Activated CD4-positive, alpha-beta memory T cell treated with anti-CD3 and anti-CD28 coated beads, Interleukin-2, amount 10 ng/mL, durations not matched to agents 7 days and 5 days (primary cell): ENCODE measurements around the gene BGLAP. TPM values are rescaled to one million over a fixed set of nuclear protein-coding genes. Genes with fewer than 3 reads are reported as not detected.
A peak's percentile ranks its signal among the peaks of the same experiment; 100 is the strongest.

Experiments used
- CTCF ChIA-PET: fragments of 350-600 bp; sonication (Branson Sonifier 250); formaldehyde crosslinking; loops from one replicate; lab custom pipeline; 2021; ENCODE audit warnings: antibody characterized with exemption, inconsistent platforms; lab: Charles Lee
- POLR2A ChIA-PET: fragments of 350-600 bp; sonication (Branson Sonifier 250); formaldehyde crosslinking; loops from one replicate; lab custom pipeline; 2021; ENCODE audit warnings: antibody characterized with exemption; lab: Charles Lee
- DNase-seq: peaks from one replicate; pipeline ENCODE4 v3.0.0-alpha.2; 2020
- H3K27ac Mint-ChIP-seq: one replicate; pipeline ENCODE4 v1.8.0; 2021; ENCODE audit warnings: mild to moderate bottlenecking, mixed read lengths
- H3K27me3 Mint-ChIP-seq: one replicate; pipeline ENCODE4 v1.8.0; 2021; ENCODE audit warnings: mixed read lengths
- H3K36me3 Mint-ChIP-seq: one replicate; pipeline ENCODE4 v1.8.0; 2021; ENCODE audit warnings: low read depth, mixed read lengths
- H3K4me1 Mint-ChIP-seq: one replicate; pipeline ENCODE4 v1.8.0; 2021; ENCODE audit warnings: mixed read lengths
- H3K4me3 Mint-ChIP-seq: one replicate; pipeline ENCODE4 v1.8.0; 2021; ENCODE audit warnings: mild to moderate bottlenecking, mixed read lengths
- H3K9me3 Mint-ChIP-seq: one replicate; pipeline ENCODE4 v1.8.0; 2021; ENCODE audit warnings: mixed read lengths
- total RNA-seq, 2 experiments: library from RNA; stranded (reverse); gene quantifications; one replicate each; pipeline ENCODE4 v1.2.3, GENCODE V29; 2021

BGLAP gene
- total RNA-seq = 1 to 10 TPM; 1.5 to 2.7 TPM

GRCh38 chr1:156241926-156242325, at the start of gene BGLAP:
TSS of gene BGLAP (plus strand) at chr1:156242184. CDS start at chr1:156242232, 48 bp downstream.
- ChIA-PET POLR2A (interaction anchor here (2.4 kb wide), 1 partner anchor 9 kb away, joined by 10 read pairs; no protein-coding TSS in a partner anchor), CTCF (interaction anchor here (1.3 kb wide), 1 partner anchor 9 kb away, joined by 3 read pairs; no protein-coding TSS in a partner anchor)
- Mint-ChIP-seq H3K36me3 (peaks cover 23% of the 10 kb centered on the region), H3K27me3 (no peaks in the 10 kb centered on the region), H3K9me3 (no peaks in the 10 kb centered on the region), H3K4me3 (no peak within 1 kb of the TSS), H3K27ac (no peak within 1 kb of the TSS), H3K4me1 (peaks cover 27% of the 10 kb centered on the region)
- DNase-seq = no peak

GRCh38 chr1:156193208-156193487, 48.8 kb upstream of the BGLAP start:
- H3K27ac Mint-ChIP-seq = peak overlapping the region; percentile 73
- peak overlapping the region; percentile 85 for H3K4me3 Mint-ChIP-seq
- H3K4me1 Mint-ChIP-seq = peaks cover 53% of the 10 kb centered on the region
- H3K36me3 Mint-ChIP-seq = peaks cover 27% of the 10 kb centered on the region
- POLR2A ChIA-PET = interaction anchor here (0.8 to 9.3 kb wide), 18 partner anchors 9 to 336 kb away, joined by 3 to 156 read pairs (median 4); partner anchors contain the start of genes CCT3, GON4L, PMF1 and SEMA4A
- CTCF ChIA-PET = interaction anchor here (0.7 to 2.9 kb wide), 5 partner anchors 20 to 227 kb away, joined by 3 to 32 read pairs (median 3); partner anchors contain the start of gene PMF1
- no peaks in the 10 kb centered on the region for H3K9me3 Mint-ChIP-seq
- DNase-seq = no peak
- H3K27me3 Mint-ChIP-seq = no peaks in the 10 kb centered on the region

GRCh38 chr1:156193488-156194299, 48.3 kb upstream of the BGLAP start, which contains the start of gene SLC25A44:
TSS of gene SLC25A44 (plus strand) at chr1:156194104. CDS start at chr1:156199848, 5,744 bp downstream.
- Mint-ChIP-seq H3K36me3 (peaks cover 30% of the 10 kb centered on the region), H3K4me1 (peaks cover 59% of the 10 kb centered on the region), H3K27ac (peak within 1 kb of the TSS; percentile 73), H3K4me3 (peak within 1 kb of the TSS; percentile 85), H3K27me3 (no peaks in the 10 kb centered on the region), H3K9me3 (no peaks in the 10 kb centered on the region)
- peak; percentile 98 for DNase-seq
- POLR2A ChIA-PET = interaction anchor here (0.6 to 9.3 kb wide), 23 partner anchors 8 to 336 kb away, joined by 3 to 156 read pairs (median 4); partner anchors contain the start of genes CCT3, GON4L, PMF1 and SEMA4A
- CTCF ChIA-PET = interaction anchor here (0.6 to 2.9 kb wide), 9 partner anchors 10 to 751 kb away, joined by 3 to 32 read pairs (median 4); partner anchors contain the start of gene PMF1

- Mint-ChIP-seq H3K27ac (peak overlapping the region; percentile 73), H3K36me3 (peaks cover 36% of the 10 kb centered on the region), H3K27me3 (no peaks in the 10 kb centered on the region), H3K4me1 (peaks cover 65% of the 10 kb centered on the region), H3K4me3 (peak overlapping the region; percentile 85), H3K9me3 (no peaks in the 10 kb centered on the region)
- DNase-seq = no peak
- CTCF ChIA-PET = interaction anchor here (1.2 to 2.9 kb wide), 4 partner anchors 9 to 48 kb away, joined by 4 to 32 read pairs (median 8); partner anchors contain the start of gene PMF1
- POLR2A ChIA-PET = interaction anchor here (1.0 to 9.3 kb wide), 13 partner anchors 9 to 164 kb away, joined by 3 to 156 read pairs (median 8); partner anchors contain the start of genes CCT3, PMF1, SEMA4A and SMG5
Measured at GRCh38 chr1:156194300-156194652, 47.7 kb upstream of the BGLAP start.

GRCh38 chr1:156195853-156196252, 46.1 kb upstream of the BGLAP start:
- Mint-ChIP-seq H3K4me1 (peaks cover 78% of the 10 kb centered on the region), H3K36me3 (peaks cover 49% of the 10 kb centered on the region)

GRCh38 chr1:156196445-156196844, 45.5 kb upstream of the BGLAP start:
- no peaks in the 10 kb centered on the region for H3K9me3 Mint-ChIP-seq
- H3K4me3 Mint-ChIP-seq = no peak overlapping the region
- POLR2A ChIA-PET = interaction anchor here (1.4 to 9.3 kb wide), 2 partner anchors 16 to 26 kb away, joined by 3 to 156 read pairs; partner anchors contain the start of gene PMF1
- peaks cover 78% of the 10 kb centered on the region for H3K4me1 Mint-ChIP-seq
- CTCF ChIA-PET = interaction anchor here (0.6 to 5.1 kb wide), 3 partner anchors 9 to 45 kb away, joined by 4 to 41 read pairs (median 5); no protein-coding TSS in a partner anchor
- H3K36me3 Mint-ChIP-seq = peaks cover 49% of the 10 kb centered on the region
- H3K27ac Mint-ChIP-seq = no peak overlapping the region
- DNase-seq = no peak
- no peaks in the 10 kb centered on the region for H3K27me3 Mint-ChIP-seq

More at GRCh38 chr1:156195853-156196252, 46.1 kb upstream of the BGLAP start:
- no peaks in the 10 kb centered on the region for H3K9me3 Mint-ChIP-seq
- no peak for DNase-seq
- ChIA-PET CTCF (interaction anchor here (5.1 kb wide), 1 partner anchor 29 kb away, joined by 41 read pairs; no protein-coding TSS in a partner anchor), POLR2A (interaction anchor here (1.4 to 9.3 kb wide), 3 partner anchors 16 to 27 kb away, joined by 3 to 156 read pairs (median 15); partner anchors contain the start of gene PMF1)
- no peaks in the 10 kb centered on the region for H3K27me3 Mint-ChIP-seq
- no peak overlapping the region for H3K27ac Mint-ChIP-seq
- peak overlapping the region; percentile 85 for H3K4me3 Mint-ChIP-seq

GRCh38 chr1:156198831-156199349, 43.1 kb upstream of the BGLAP start:
- H3K36me3 Mint-ChIP-seq = peaks cover 48% of the 10 kb centered on the region

GRCh38 chr1:156200044-156200443, 41.9 kb upstream of the BGLAP start:
- no peak for DNase-seq
- peak overlapping the region; percentile 45 for H3K27ac Mint-ChIP-seq
- H3K27me3 Mint-ChIP-seq = no peaks in the 10 kb centered on the region
- ChIA-PET CTCF (interaction anchor here (5.1 kb wide), 1 partner anchor 25 kb away, joined by 41 read pairs; no protein-coding TSS in a partner anchor), POLR2A (interaction anchor here (1.4 to 9.3 kb wide), 4 partner anchors 12 to 83 kb away, joined by 9 to 156 read pairs (median 16); partner anchors contain the start of genes PMF1, SMG5 and TMEM79)
- peaks cover 42% of the 10 kb centered on the region for H3K36me3 Mint-ChIP-seq
- no peak overlapping the region for H3K4me3 Mint-ChIP-seq
- no peaks in the 10 kb centered on the region for H3K9me3 Mint-ChIP-seq
- peaks cover 54% of the 10 kb centered on the region for H3K4me1 Mint-ChIP-seq

More at GRCh38 chr1:156198831-156199349, 43.1 kb upstream of the BGLAP start:
- H3K9me3 Mint-ChIP-seq = no peaks in the 10 kb centered on the region
- peaks cover 63% of the 10 kb centered on the region for H3K4me1 Mint-ChIP-seq
- H3K27ac Mint-ChIP-seq = peak overlapping the region; percentile 84
- ChIA-PET POLR2A (interaction anchor here (1.2 to 9.3 kb wide), 7 partner anchors 8 to 84 kb away, joined by 3 to 156 read pairs (median 9); partner anchors contain the start of genes PMF1, SMG5 and TMEM79), CTCF (interaction anchor here (2.1 to 5.1 kb wide), 2 partner anchors 26 to 57 kb away, joined by 5 to 41 read pairs; no protein-coding TSS in a partner anchor)
- peak; percentile 42 for DNase-seq
- no peaks in the 10 kb centered on the region for H3K27me3 Mint-ChIP-seq
- H3K4me3 Mint-ChIP-seq = peak overlapping the region; percentile 30

GRCh38 chr1:156203331-156203730, 38.7 kb upstream of the BGLAP start:
- Mint-ChIP-seq H3K4me3 (no peak overlapping the region), H3K9me3 (no peaks in the 10 kb centered on the region), H3K27me3 (no peaks in the 10 kb centered on the region), H3K36me3 (peaks cover 36% of the 10 kb centered on the region), H3K4me1 (peaks cover 31% of the 10 kb centered on the region), H3K27ac (no peak overlapping the region)
- no peak for DNase-seq
- ChIA-PET POLR2A (interaction anchor here (0.7 to 1.5 kb wide), 3 partner anchors 9 to 10 kb away, joined by 3 to 8 read pairs (median 7); partner anchors contain the start of genes PMF1 and SLC25A44), CTCF (interaction anchor here (1.5 to 6.3 kb wide), 3 partner anchors 9 to 21 kb away, joined by 4 to 23 read pairs (median 4); partner anchors contain the start of genes PMF1 and SLC25A44)

GRCh38 chr1:156204686-156205085, 37.3 kb upstream of the BGLAP start:
- H3K27me3 Mint-ChIP-seq = no peaks in the 10 kb centered on the region
- ChIA-PET POLR2A (interaction anchor here (1.2 to 1.6 kb wide), 3 partner anchors 8 to 11 kb away, joined by 3 to 7 read pairs (median 6); partner anchors contain the start of genes PMF1 and SLC25A44), CTCF (interaction anchor here (1.5 to 6.3 kb wide), 2 partner anchors 7 to 20 kb away, joined by 5 to 23 read pairs; no protein-coding TSS in a partner anchor)
- H3K27ac Mint-ChIP-seq = no peak overlapping the region
- no peak overlapping the region for H3K4me3 Mint-ChIP-seq
- H3K4me1 Mint-ChIP-seq = peaks cover 17% of the 10 kb centered on the region
- DNase-seq = no peak
- peaks cover 36% of the 10 kb centered on the region for H3K36me3 Mint-ChIP-seq
- H3K9me3 Mint-ChIP-seq = no peaks in the 10 kb centered on the region

- no peak overlapping the region for H3K4me3 Mint-ChIP-seq
- H3K9me3 Mint-ChIP-seq = no peaks in the 10 kb centered on the region
Measured at GRCh38 chr1:156211243-156211642, 30.7 kb upstream of the BGLAP start.

More at GRCh38 chr1:156211243-156211642, 30.7 kb upstream of the BGLAP start:
- POLR2A ChIA-PET = interaction anchor here (0.9 to 8.8 kb wide), 4 partner anchors 8 to 71 kb away, joined by 4 to 156 read pairs (median 62); partner anchors contain the start of genes SLC25A44 and SMG5
- CTCF ChIA-PET = no interaction called here
- Mint-ChIP-seq H3K4me1 (peaks cover 32% of the 10 kb centered on the region), H3K36me3 (peaks cover 67% of the 10 kb centered on the region), H3K27ac (peak overlapping the region; percentile 94), H3K27me3 (no peaks in the 10 kb centered on the region)
- no peak for DNase-seq
